Suppressor macrophage treated with lipopolysaccharide for 1 hour (primary cell): Measurements from ENCODE around the gene MIF4GD.
A peak's percentile ranks its signal among the peaks of the same experiment; 100 is the strongest.
"Not testable (repeated sequence)": the region's sequence is repeated elsewhere in the genome, so short reads cannot be mapped to it uniquely, and the experiment has no call there.

ENCODE experiments used
- DNase-seq, 3 donors: peaks; one replicate each; pipeline ENCODE4 v3.0.0-alpha.2; 2020 to 2022

Gene MIF4GD

GRCh38 chr17:75288359-75288758 is 17.3 kb upstream of the MIF4GD start:
- no peak for DNase-seq

- DNase-seq: no peak
Measured at GRCh38 chr17:75287221-75287620, 16.2 kb upstream of the MIF4GD start.

GRCh38 chr17:75285123-75285522 is 14.1 kb upstream of the MIF4GD start:
- DNase-seq: no peak

- not testable (repeated sequence) for DNase-seq
Measured at GRCh38 chr17:75280189-75280588, 9.2 kb upstream of the MIF4GD start.

- DNase-seq: no peak
Measured at GRCh38 chr17:75277664-75278071, 6.6 kb upstream of the MIF4GD start.

GRCh38 chr17:75273977-75274708 is 3.1 kb upstream of the MIF4GD start:
- DNase-seq: peak in 1 of 3 donors; percentile 45

GRCh38 chr17:75272848-75273184 is 1.8 kb upstream of the MIF4GD start:
- no peak for DNase-seq

- no peak for DNase-seq
Measured at GRCh38 chr17:75271955-75272847, 1.2 kb upstream of the MIF4GD start.

- peak; percentile 92 to 97 (median 95) for DNase-seq
Measured at GRCh38 chr17:75271233-75271954, 363 bp upstream of the MIF4GD start.

- peak; percentile 86 to 94 (median 87) for DNase-seq
Measured at GRCh38 chr17:75270218-75270965, 639 bp downstream of the MIF4GD start.

- peak in 1 of 3 donors; percentile 49 for DNase-seq
Measured at GRCh38 chr17:75269844-75270217, 1.2 kb downstream of the MIF4GD start.

- DNase-seq: peak in 1 of 3 donors; percentile 31
Measured at GRCh38 chr17:75267411-75268232, 3.4 kb downstream of the MIF4GD start.

GRCh38 chr17:75267153-75267410 is 3.9 kb downstream of the MIF4GD start:
- peak; percentile 79 to 83 (median 81) for DNase-seq

GRCh38 chr17:75266316-75267152 is 4.5 kb downstream of the MIF4GD start:
- no peak for DNase-seq

- peak in 2 of 3 donors; percentile 30 to 53 for DNase-seq
Measured at GRCh38 chr17:75265614-75266315, 5.3 kb downstream of the MIF4GD start.

GRCh38 chr17:75263055-75263454 is 8.0 kb downstream of the MIF4GD start:
- DNase-seq: no peak

GRCh38 chr17:75262112-75262606 is 8.9 kb downstream of the MIF4GD start:
- no peak for DNase-seq

- DNase-seq: peak; percentile 97 to 99 (median 99)
Measured at GRCh38 chr17:75261336-75262111, 9.5 kb downstream of the MIF4GD start, which contains the start of the genes GGA3 and MRPS7. GGA3 (minus strand) TSS chr17:75261606; CDS start chr17:75261587, 19 bp downstream. MRPS7 (plus strand) TSS chr17:75261879; CDS start chr17:75261901, 22 bp downstream.
